ENCODE data around the gene DAB1.

GRCh38 chr1:57473448-57473847, 49.6 kb upstream of the DAB1 start:
- TF ChIP-seq SUZ12 (IDR thresholded peaks at IDR 0.05) (no peak), TARDBP (IDR thresholded peaks at IDR 0.05) (no peak), FOXM1 (IDR thresholded peaks at IDR 0.05; ENCODE audit: borderline replicate concordance) (no peak), BHLHE40 (IDR thresholded peaks at IDR 0.05; ENCODE audit: borderline replicate concordance) (no peak), ARNT (IDR thresholded peaks at IDR 0.05) (no peak), NFRKB (IDR thresholded peaks at IDR 0.05) (no peak)
